Keratinocyte (primary cell): ENCODE data around the gene PXDN. TPM values are rescaled to one million over a fixed set of nuclear protein-coding genes. Genes with fewer than 3 reads are reported as not detected.

Source experiments
- DNase-seq: peaks from one replicate; pipeline ENCODE4 v3.0.0-alpha.2; 2011; ENCODE audit warnings: low read depth, missing footprints, low spot score
- FAIRE-seq: peaks from 2 replicates; lab custom pipeline; 2011; peaks lifted over from hg19 to GRCh38; lab: Jason Lieb, UNC
- H2AFZ ChIP-seq: 2 replicates; pipeline ENCODE4 v1.6.0; 2012; ENCODE audit warnings: low read length, control low read depth, inconsistent platforms; ENCODE audit not compliant: control insufficient read depth
- H3K27ac ChIP-seq: 2 replicates; pipeline ENCODE4 v1.5.1; 2011; ENCODE audit warnings: low read length; ENCODE audit not compliant: control insufficient read depth, insufficient read depth
- H3K27me3 ChIP-seq: 3 replicates; pipeline ENCODE4 v1.6.0; 2011; ENCODE audit warnings: low read length; ENCODE audit not compliant: control insufficient read depth, insufficient read depth; ENCODE audit errors: extremely low read depth
- H3K36me3 ChIP-seq, 2 experiments: 2 replicates in 1 of 2; 3 replicates in 1 of 2; pipeline ENCODE4 v1.5.1; 2011; ENCODE audit warnings: low read length in 2 of 2, mild to moderate bottlenecking in 1 of 2; ENCODE audit not compliant: control insufficient read depth in 2 of 2, insufficient read depth in 2 of 2; ENCODE audit errors: extremely low read depth in 1 of 2
- H3K4me1 ChIP-seq: 3 replicates; pipeline ENCODE4 v1.5.1; 2011; ENCODE audit warnings: low read length; ENCODE audit not compliant: control insufficient read depth, insufficient read depth; ENCODE audit errors: extremely low read depth
- H3K4me2 ChIP-seq: 3 replicates; pipeline ENCODE4 v1.6.0; 2011; ENCODE audit warnings: low read depth, low read length; ENCODE audit not compliant: control insufficient read depth, insufficient read depth; ENCODE audit errors: extremely low read depth
- H3K4me3 ChIP-seq, 3 experiments: fragments of 200-600 bp in 1 of 3; sonication (generic) in 1 of 3; 2 replicates in 2 of 3; 3 replicates in 1 of 3; pipeline ENCODE4 v1.5.1; 2011 to 2016; ENCODE audit warnings: low read length in 3 of 3, mild to moderate bottlenecking in 3 of 3, control low read depth in 2 of 3, inconsistent platforms in 1 of 3, low read depth in 1 of 3, mixed read lengths in 1 of 3, mixed run types in 1 of 3, moderate library complexity in 1 of 3; ENCODE audit not compliant: control insufficient read depth in 2 of 3, insufficient read depth in 2 of 3; ENCODE audit errors: extremely low read depth in 1 of 3
- H3K79me2 ChIP-seq: 2 replicates; pipeline ENCODE4 v1.6.0; 2012; ENCODE audit warnings: low read length; ENCODE audit not compliant: control insufficient read depth, insufficient read depth
- H3K9ac ChIP-seq: 3 replicates; pipeline ENCODE4 v1.6.0; 2011; ENCODE audit warnings: low read length; ENCODE audit not compliant: control insufficient read depth, insufficient read depth; ENCODE audit errors: extremely low read depth
- H3K9me1 ChIP-seq: 3 replicates; pipeline ENCODE4 v1.6.0; 2011; ENCODE audit warnings: low read length; ENCODE audit not compliant: control insufficient read depth, insufficient read depth; ENCODE audit errors: extremely low read depth
- H3K9me3 ChIP-seq: 2 replicates; pipeline ENCODE4 v1.5.1; 2012; ENCODE audit warnings: low read depth, low read length; ENCODE audit not compliant: control insufficient read depth
- H4K20me1 ChIP-seq: 3 replicates; pipeline ENCODE4 v1.6.0; 2011; ENCODE audit warnings: low read length; ENCODE audit not compliant: control insufficient read depth, insufficient read depth; ENCODE audit errors: extremely low read depth
- EZH2 ChIP-seq: IDR thresholded peaks from one replicate; pipeline ENCODE4 v1.6.1; 2012; ENCODE audit warnings: inconsistent platforms, mild to moderate bottlenecking, low read length, moderate library complexity
- dilution Hi-C: fragments of 300-500 bp; cut with MboI; formaldehyde crosslinking; loops from one replicate; pipeline ENCODE4 v1.7.0; 2020; ENCODE audit warnings: low sequenced_read_pairs; ENCODE audit not compliant: extremely low pct_ligation_motif_present
- polyA plus RNA-seq, 5 experiments: library from polyadenylated mRNA; depleted of rRNA in 3 of 5; stranded (reverse) in 3 of 5; stranded (forward) in 1 of 5; unstranded in 1 of 5; fragments of >200 nt; gene quantifications; 1 replicate in 1 of 5; 2 replicates in 3 of 5; 3 replicates in 1 of 5; pipeline versions ENCODE4 v1.2.1 to v1.2.3, GENCODE V29; 2011 to 2012; ENCODE audit warnings: missing spikeins in 2 of 5, low read depth in 1 of 5, low replicate concordance in 1 of 5
- TF ChIP-seq, protein P1 (sequence below), 3 experiments: IDR thresholded peaks in 1 of 3; conservative IDR thresholded peaks in 1 of 3; optimal IDR thresholded peaks in 1 of 3; 2 replicates in 2 of 3; 3 replicates in 1 of 3; pipeline versions ENCODE3 to v1.5.1; 2011; ENCODE audit warnings: low read length in 3 of 3, mild to moderate bottlenecking in 3 of 3, moderate library complexity in 2 of 3, control low read depth in 1 of 3, inconsistent platforms in 1 of 3; ENCODE audit not compliant: insufficient read depth in 2 of 3; ENCODE audit errors: extremely low read depth in 1 of 3

PXDN gene
- polyA plus RNA-seq, 1 donor (not counting 4 experiments of a cell fraction or from before 2014, with no cell fraction given) = 36.7 TPM

DNA sequence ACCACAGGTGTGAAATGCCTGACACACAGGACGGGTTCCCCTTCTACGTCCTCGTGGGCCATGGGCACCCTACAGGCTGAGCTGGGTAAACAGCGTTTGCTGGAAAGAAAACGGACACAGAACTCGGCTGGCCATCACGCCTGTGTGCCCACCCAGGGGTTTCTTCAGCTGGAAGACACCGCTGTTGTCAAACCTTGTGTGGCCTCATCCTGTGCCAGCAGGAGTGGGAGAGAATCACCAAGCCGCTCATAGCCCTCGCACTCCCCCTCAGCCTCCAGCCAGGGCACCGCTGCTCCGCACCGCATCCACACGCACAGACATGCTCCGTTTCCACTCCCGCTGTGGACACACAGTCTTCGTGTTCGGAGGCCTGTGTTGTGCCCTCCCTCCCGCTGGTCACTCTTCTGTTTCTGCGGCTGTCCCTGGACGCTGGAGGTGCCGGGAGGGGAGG, 161.4 kb downstream of the PXDN start:
- no peak overlapping the region for H3K4me2 ChIP-seq
- no peak overlapping the region for H3K27ac ChIP-seq
- H3K36me3 ChIP-seq = no peaks in the 10 kb centered on the region
- dilution Hi-C loops = loop anchor here (25.0 kb wide), 1 partner anchor 154 kb away; the partner anchor contains the start of gene PXDN
- TF ChIP-seq EZH2 = no peak
- TF ChIP-seq, protein P1, sequence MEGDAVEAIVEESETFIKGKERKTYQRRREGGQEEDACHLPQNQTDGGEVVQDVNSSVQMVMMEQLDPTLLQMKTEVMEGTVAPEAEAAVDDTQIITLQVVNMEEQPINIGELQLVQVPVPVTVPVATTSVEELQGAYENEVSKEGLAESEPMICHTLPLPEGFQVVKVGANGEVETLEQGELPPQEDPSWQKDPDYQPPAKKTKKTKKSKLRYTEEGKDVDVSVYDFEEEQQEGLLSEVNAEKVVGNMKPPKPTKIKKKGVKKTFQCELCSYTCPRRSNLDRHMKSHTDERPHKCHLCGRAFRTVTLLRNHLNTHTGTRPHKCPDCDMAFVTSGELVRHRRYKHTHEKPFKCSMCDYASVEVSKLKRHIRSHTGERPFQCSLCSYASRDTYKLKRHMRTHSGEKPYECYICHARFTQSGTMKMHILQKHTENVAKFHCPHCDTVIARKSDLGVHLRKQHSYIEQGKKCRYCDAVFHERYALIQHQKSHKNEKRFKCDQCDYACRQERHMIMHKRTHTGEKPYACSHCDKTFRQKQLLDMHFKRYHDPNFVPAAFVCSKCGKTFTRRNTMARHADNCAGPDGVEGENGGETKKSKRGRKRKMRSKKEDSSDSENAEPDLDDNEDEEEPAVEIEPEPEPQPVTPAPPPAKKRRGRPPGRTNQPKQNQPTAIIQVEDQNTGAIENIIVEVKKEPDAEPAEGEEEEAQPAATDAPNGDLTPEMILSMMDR (optimal IDR thresholded peaks at IDR 0.05 in 1 of 3, IDR thresholded peaks at IDR 0.05 in 1 of 3, conservative IDR thresholded peaks at IDR 0.05 in 1 of 3; ENCODE audit: extremely low read depth in 1 of 3, insufficient read depth in 2 of 3, low read length in 3 of 3) = no peak
- no peak overlapping the region for H3K9ac ChIP-seq
- no peak overlapping the region for H2AFZ ChIP-seq
- FAIRE-seq (no peak), DNase-seq (no peak)
- H3K9me1 ChIP-seq = no peaks in the 10 kb centered on the region
- no peaks in the 10 kb centered on the region for H3K79me2 ChIP-seq
- no peaks in the 10 kb centered on the region for H4K20me1 ChIP-seq
- no peaks in the 10 kb centered on the region for H3K9me3 ChIP-seq
- H3K27me3 ChIP-seq = peaks cover 3% of the 10 kb centered on the region
- peaks cover 10% of the 10 kb centered on the region for H3K4me1 ChIP-seq
- no peak overlapping the region for H3K4me3 ChIP-seq

DNA sequence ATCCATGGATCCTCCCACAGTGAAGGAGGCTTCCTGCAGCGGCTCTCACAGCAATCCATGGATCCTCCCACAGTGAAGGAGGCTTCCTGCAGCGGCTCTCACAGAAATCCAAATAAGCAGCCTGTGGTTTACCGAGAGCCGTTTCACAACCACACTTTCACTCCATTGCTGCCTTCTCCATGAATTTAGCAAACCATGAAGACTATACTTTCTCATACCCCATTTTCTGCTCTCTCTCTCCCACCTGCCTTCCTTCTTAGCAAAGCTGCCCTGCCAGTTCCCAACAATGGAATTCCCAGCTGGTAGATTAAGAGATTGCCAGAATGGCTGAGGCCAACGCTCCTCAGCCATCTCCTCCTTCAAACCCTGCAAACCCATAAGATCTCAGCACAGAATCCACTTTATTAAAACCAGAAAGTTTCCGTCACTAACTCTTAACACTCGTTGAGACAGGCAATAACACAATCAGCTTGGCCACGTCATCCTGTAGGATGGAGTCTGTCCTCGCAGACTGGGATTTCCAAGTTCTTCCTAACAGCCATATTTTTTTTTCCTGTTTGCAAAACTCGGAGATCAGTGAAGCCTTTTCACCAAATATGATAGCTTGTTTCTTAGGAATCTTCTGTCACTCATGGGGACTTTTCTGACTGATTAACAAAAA, 162.2 kb downstream of the PXDN start:
- no peaks in the 10 kb centered on the region for H3K79me2 ChIP-seq
- H3K36me3 ChIP-seq = no peaks in the 10 kb centered on the region
- dilution Hi-C loops = loop anchor here (25.0 kb wide), 1 partner anchor 155 kb away; the partner anchor contains the start of gene PXDN
- FAIRE-seq = peak; percentile 51
- H3K9ac ChIP-seq = no peak overlapping the region
- H2AFZ ChIP-seq = no peak overlapping the region
- H3K4me3 ChIP-seq = no peak overlapping the region
- no peaks in the 10 kb centered on the region for H4K20me1 ChIP-seq
- TF ChIP-seq, protein P1 (optimal IDR thresholded peaks at IDR 0.05 in 1 of 3, IDR thresholded peaks at IDR 0.05 in 1 of 3, conservative IDR thresholded peaks at IDR 0.05 in 1 of 3; ENCODE audit: extremely low read depth in 1 of 3, insufficient read depth in 2 of 3, low read length in 3 of 3) = no peak
- no peak for TF ChIP-seq EZH2
- H3K27me3 ChIP-seq = peaks cover 3% of the 10 kb centered on the region
- H3K9me1 ChIP-seq = no peaks in the 10 kb centered on the region
- DNase-seq = no peak
- H3K9me3 ChIP-seq = no peaks in the 10 kb centered on the region
- H3K27ac ChIP-seq = no peak overlapping the region
- peaks cover 10% of the 10 kb centered on the region for H3K4me1 ChIP-seq
- no peak overlapping the region for H3K4me2 ChIP-seq
